PC-3 (cell line): Measurements from ENCODE around the gene PDE6C.

ENCODE experiments used
- CTCF ChIP-seq: fragments of 300-600 bp; sonication (generic); conservative IDR thresholded peaks from 2 replicates; pipeline ENCODE4 v1.5.1; 2017; ENCODE audit warnings: antibody characterized with exemption, low read depth, mild to moderate bottlenecking, low read length
- EZH2 ChIP-seq: fragments of 300-600 bp; sonication (generic); IDR thresholded peaks from one replicate; pipeline ENCODE4 v1.6.1; 2017; ENCODE audit warnings: antibody characterized with exemption, mild to moderate bottlenecking, low read length; ENCODE audit not compliant: unreplicated experiment
- EZH2phosphoT487 ChIP-seq: fragments of 300-600 bp; sonication (generic); IDR thresholded peaks from 2 replicates; pipeline ENCODE4 v1.6.1; 2018; ENCODE audit warnings: mild to moderate bottlenecking, antibody characterized with exemption, low read length, borderline replicate concordance

- no peak for TF ChIP-seq CTCF
- no peak for TF ChIP-seq EZH2
- TF ChIP-seq EZH2phosphoT487 = no peak
Observed at GRCh38 chr10:93622942-93623341, 10.6 kb downstream of the PDE6C start.
